GM12891 (cell line): ENCODE data around the gene NEUROG2.

Experiments
- PAX5 ChIP-seq: IDR thresholded peaks from 2 replicates; pipeline ENCODE4 v1.6.1; 2011; ENCODE audit warnings: low read length, moderate library complexity, mild to moderate bottlenecking; ENCODE audit not compliant: insufficient read depth, severe bottlenecking
- POLR2A ChIP-seq: IDR thresholded peaks from 2 replicates; pipeline ENCODE4 v1.6.1; 2011; ENCODE audit warnings: low read depth, low read length, control low read depth
- POLR2AphosphoS5 ChIP-seq: IDR thresholded peaks from 2 replicates; pipeline ENCODE4 v1.6.1; 2011; ENCODE audit warnings: low read depth, low read length, control low read depth
- POU2F2 ChIP-seq: IDR thresholded peaks from 2 replicates; pipeline ENCODE4 v1.6.1; 2011; ENCODE audit warnings: low read depth, mild to moderate bottlenecking, control low read depth, low read length, moderate library complexity
- SPI1 ChIP-seq: IDR thresholded peaks from 2 replicates; pipeline ENCODE4 v1.6.1; 2011; ENCODE audit warnings: low read depth, low read length, control low read depth
- TAF1 ChIP-seq: IDR thresholded peaks from 2 replicates; pipeline ENCODE4 v1.6.1; 2011; ENCODE audit warnings: low read depth, low read length, control low read depth

DNA sequence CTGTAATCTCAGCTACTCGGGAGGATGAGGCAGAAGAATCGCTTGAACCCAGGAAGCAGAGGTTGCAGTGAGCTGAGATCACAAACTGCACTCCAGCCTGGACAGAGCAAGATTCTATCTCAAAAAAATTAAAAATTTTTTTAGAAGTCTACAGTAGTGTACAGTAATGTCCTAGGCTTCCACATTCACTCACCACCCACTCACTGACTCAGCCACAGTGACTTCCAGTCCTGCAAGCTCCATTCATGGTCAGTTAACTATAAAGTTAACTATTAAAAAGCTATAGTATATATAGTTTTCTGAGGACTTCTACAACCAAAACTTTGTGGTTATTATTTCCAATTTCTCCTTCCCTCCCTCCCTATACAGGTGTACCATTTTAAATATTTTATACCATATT lies 34.7 kb upstream of the NEUROG2 start:
- TF ChIP-seq POLR2A (no peak), POLR2AphosphoS5 (no peak), TAF1 (no peak), POU2F2 (no peak), SPI1 (no peak), PAX5 (no peak)
